ENCODE data around the gene CLEC2L. TPM values are rescaled to one million over a fixed set of nuclear protein-coding genes. Genes with fewer than 3 reads are reported as not detected.

The CLEC2L gene
- total RNA-seq, 1 experiment from 2014 or later: not detected

- TF ChIP-seq ZBTB33 (IDR thresholded peaks at IDR 0.05; ENCODE audit: extremely low read depth, insufficient replicate concordance, low read length): no peak
- TF ChIP-seq SRF (IDR thresholded peaks at IDR 0.05; ENCODE audit: low read depth): no peak
- no peak for TF ChIP-seq POLR2A (IDR thresholded peaks at IDR 0.05; ENCODE audit: borderline replicate concordance, extremely low read depth, insufficient read depth, insufficient read length)
- no peak for TF ChIP-seq POLR2AphosphoS5 (IDR thresholded peaks at IDR 0.05; ENCODE audit: low read depth, low read length)
- TF ChIP-seq ELF1 (IDR thresholded peaks at IDR 0.05; ENCODE audit: borderline replicate concordance, low read depth): no peak
- TF ChIP-seq ZNF274 (IDR thresholded peaks at IDR 0.05; ENCODE audit: low read depth, low read length): no peak
- no peak for TF ChIP-seq EZH2 (IDR thresholded peaks at IDR 0.05)
Observed at GRCh38 chr7:139576179-139576973, 52.9 kb downstream of the CLEC2L start (continued).

- intact Hi-C loops (cut with micrococcal nuclease): no loop called here
- ChIA-PET CTCF (no interaction called here), RAD21 (ENCODE audit: low non-redundant PET in 1 of 2, low total read pairs in 2 of 2, uncharacterized antibody in 2 of 2, unreplicated experiment in 2 of 2) (no interaction called here), POLR2A (no interaction called here)
- no peak overlapping the region for H2AFZ ChIP-seq (ENCODE audit: low read depth, low read length, poor library complexity, severe bottlenecking)
- no peak overlapping the region for H3K4me3 ChIP-seq (replicated peaks in 1 of 2; ENCODE audit: low read depth in 1 of 2, low read length in 2 of 2)
- peaks cover 8 to 13% of the 10 kb centered on the region in 2 experiments; a peak in 3 of 4 replicates for H3K36me3 ChIP-seq (ENCODE audit: control insufficient read depth in 1 of 2, insufficient read depth in 2 of 2, low read length in 2 of 2)
- no peak for ATAC-seq
- no peaks in the 10 kb centered on the region for H3K9me2 ChIP-seq (ENCODE audit: insufficient read depth)
- no peaks in the 10 kb centered on the region for H3K9me3 ChIP-seq (ENCODE audit: control insufficient read depth in 1 of 2, insufficient read depth in 1 of 2, low read depth in 1 of 2, low read length in 2 of 2)
- BruUV-seq (replicated peaks): no TSS peak
- H4K20me1 ChIP-seq (ENCODE audit: insufficient read depth): no peaks in the 10 kb centered on the region
- no peaks in the 10 kb centered on the region for H3K79me2 ChIP-seq (ENCODE audit: insufficient read depth, low read length)
- DNase-seq (ENCODE audit: low read depth, low spot score): no peak
- H3K27ac ChIP-seq (ENCODE audit: low read depth, low read length): no peak overlapping the region
- no peaks in the 10 kb centered on the region for H3K27me3 ChIP-seq (ENCODE audit: insufficient read depth, low read length)
- H3K4me2 ChIP-seq (ENCODE audit: low read length): no peak overlapping the region
- no peak overlapping the region for H3K9ac ChIP-seq (ENCODE audit: low read length)
- H3K4me1 ChIP-seq (ENCODE audit: control insufficient read depth in 1 of 2, insufficient read depth in 2 of 2, low read length in 2 of 2): no peaks in the 10 kb centered on the region
- TF ChIP-seq POLR2AphosphoS5 (IDR thresholded peaks at IDR 0.05; ENCODE audit: low read depth, low read length) (no peak), ELF1 (IDR thresholded peaks at IDR 0.05; ENCODE audit: borderline replicate concordance, low read depth) (no peak), CBX3 (IDR thresholded peaks at IDR 0.05; ENCODE audit: low read depth) (no peak), ZFX (IDR thresholded peaks at IDR 0.05) (no peak), ZBTB33 (IDR thresholded peaks at IDR 0.05; ENCODE audit: extremely low read depth, insufficient replicate concordance, low read length) (no peak), SRF (IDR thresholded peaks at IDR 0.05; ENCODE audit: low read depth) (no peak), CTCF (IDR thresholded peaks at IDR 0.05 in 2 of 3, conservative IDR thresholded peaks at IDR 0.05 in 1 of 3; ENCODE audit: borderline replicate concordance in 1 of 3, insufficient read depth in 1 of 3, low read depth in 2 of 3, low read length in 2 of 3) (no peak), SIN3A (IDR thresholded peaks at IDR 0.05; ENCODE audit: low read depth) (no peak), FOSL1 (IDR thresholded peaks at IDR 0.05; ENCODE audit: low read depth) (no peak), YY1 (IDR thresholded peaks at IDR 0.05; ENCODE audit: extremely low read depth, insufficient replicate concordance, low read depth, low read length) (no peak), ZNF274 (IDR thresholded peaks at IDR 0.05; ENCODE audit: low read depth, low read length) (no peak), MAX (IDR thresholded peaks at IDR 0.05) (no peak)
Observed at GRCh38 chr7:139580435-139580834, 57.0 kb downstream of the CLEC2L start.

Data from HCT116 (cell line).